NCI-H2196 treated with DMSO at 0.1 percent for 48 hours (cell line): ENCODE data around the gene SH3RF3.
"Not testable (repeated sequence)": the region's sequence is repeated elsewhere in the genome, so short reads cannot be mapped to it uniquely, and the experiment has no call there.

Experiments used
- DNase-seq: peaks from one replicate; lab custom pipeline; 2025; ENCODE audit not compliant: unreplicated experiment; lab: John Stamatoyannopoulos, UW

The SH3RF3 gene

DNA sequence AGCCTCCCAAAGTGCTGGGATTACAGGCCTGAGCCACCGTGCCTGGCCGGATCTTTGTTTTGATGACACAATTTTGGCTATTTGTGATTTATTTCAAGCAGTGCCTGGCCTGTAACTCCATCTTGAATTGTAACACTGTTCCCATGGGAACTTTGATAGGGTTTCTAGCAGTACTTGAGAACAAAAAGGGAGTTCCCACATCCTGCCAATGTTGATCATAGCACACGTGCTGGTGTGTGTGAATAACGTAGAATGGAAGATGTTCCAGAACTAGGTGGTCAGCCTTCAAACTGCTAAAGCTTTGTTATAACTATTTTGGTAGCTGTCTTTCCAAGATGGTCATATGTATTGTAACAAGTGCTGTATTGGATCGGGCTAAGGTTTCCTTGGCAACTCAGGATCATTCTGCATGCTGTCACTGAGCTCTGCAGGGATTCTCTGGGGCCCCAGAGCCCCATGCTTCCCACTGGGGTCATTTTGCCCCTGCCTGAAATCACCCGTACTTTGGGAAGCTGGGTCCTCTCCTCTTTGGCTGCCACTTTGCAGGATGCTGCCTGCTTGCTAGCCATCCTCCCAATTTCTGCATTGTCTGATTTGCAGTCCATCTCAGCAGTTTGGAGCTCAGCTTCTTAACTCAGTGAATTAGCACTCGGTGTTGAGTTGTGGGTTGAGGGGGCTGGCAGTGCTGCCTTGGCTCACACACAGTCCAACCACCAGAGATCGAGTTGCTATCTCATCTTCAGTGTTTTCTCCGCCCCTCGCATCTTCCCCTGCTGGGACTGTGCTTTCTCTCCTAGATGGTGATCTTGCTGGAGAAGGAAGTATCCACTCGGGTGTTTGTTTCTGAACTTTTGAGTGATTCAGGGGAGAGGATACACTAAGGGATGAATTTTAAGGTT, 26.8 kb downstream of the SH3RF3 start:
- DNase-seq, result no peak

DNA sequence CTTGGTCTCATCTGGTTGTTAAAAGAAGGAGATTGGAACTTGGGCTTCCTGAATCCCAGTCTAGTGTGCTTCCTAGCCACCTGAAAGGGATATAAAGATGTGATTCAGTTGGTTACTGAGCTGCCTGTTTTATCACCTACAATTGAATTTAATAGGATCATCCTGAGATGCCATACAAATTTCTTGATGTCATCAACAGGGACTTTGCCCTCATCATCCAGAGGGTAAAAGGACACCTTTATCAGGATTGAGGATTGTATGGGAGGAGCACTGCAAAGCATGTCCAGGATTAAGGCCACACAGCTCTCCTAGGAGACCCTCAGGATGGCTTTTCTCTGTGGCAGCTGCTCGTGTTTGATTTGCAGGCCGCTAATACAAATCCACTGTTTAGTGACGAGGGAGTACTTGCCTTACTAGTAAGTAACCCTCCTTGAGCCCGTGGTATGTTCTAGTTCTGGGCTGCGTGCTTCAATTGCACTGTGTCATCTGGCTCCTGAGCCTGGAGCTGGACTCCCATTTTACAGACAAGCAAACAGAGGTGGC, 28.6 kb downstream of the SH3RF3 start:
- DNase-seq, result no peak

DNA sequence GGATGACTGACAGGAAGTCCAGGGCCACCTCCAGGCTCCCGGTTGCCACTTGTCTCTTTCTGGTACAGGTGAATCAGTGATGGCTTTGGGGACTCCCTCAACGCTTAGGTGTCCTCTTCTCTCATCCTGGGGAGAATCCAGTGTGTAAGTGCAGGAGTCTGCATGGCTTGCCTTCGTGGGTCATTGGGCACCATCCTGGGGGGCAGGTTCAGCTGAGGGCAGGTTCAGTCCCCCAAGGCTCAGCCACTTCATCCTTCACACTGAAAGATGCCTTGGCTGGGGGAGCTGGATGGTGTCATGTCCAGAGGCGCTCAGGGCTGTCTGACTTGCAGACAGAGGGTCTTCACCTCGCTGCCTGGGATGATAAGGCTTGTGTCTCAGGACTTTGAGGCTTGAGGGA, 29.2 kb downstream of the SH3RF3 start:
- DNase-seq, result no peak

DNA sequence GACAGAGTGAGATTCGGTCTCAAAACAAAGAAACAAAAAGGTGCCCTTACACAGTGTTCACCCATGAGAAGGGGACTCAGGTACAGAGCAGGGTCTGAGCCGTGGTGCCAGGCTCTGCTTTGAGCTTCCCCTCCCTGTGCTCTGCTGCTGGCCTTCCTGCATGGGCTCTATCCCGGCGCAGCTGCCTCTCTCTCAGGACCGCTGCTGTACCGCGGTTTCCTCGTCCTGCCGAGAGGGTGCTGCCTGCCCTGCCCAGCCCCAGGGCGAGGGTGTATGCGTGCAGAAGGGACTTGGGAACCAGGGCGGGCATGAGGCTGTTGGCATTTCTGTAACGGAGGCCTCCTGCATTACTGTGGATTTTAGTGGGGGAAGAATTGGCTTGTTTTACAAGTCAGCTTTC, 30.1 kb downstream of the SH3RF3 start:
- DNase-seq, result no peak

DNA sequence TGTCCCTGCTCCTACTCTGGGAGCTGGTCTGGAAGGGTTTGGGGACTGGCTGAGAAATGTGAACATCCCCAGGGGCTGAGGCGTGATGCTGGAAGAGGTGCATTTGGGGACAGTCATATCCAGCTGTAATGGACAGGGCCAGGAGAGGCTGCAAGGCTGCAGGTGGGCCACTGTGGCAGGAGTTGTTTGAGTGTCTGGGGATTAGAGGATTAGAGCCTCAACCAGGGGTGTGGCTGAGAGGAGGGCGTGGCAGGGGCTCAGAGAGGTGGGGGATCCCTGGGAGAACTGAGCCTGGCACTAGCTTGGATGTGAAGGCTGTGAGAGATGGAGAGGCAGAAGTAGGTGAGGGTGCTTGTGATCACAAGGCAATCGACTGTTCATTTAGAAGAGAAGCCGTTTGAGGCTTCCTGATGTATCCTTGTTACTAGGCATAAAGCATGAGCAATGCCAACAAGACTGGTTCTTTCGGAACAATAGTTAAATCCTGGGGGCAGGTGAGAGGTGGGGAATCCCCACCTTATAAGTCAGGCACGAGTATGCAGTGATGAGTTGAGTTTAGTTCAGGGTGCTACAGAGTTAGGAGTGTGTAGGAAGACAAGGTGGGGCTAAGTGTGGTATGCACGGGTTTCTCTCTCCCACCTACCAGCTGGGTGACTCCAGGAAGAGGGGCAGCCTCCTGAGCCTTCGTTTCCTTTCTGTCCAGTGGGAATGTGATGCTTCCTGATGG, 31.9 kb downstream of the SH3RF3 start:
- no peak for DNase-seq

DNA sequence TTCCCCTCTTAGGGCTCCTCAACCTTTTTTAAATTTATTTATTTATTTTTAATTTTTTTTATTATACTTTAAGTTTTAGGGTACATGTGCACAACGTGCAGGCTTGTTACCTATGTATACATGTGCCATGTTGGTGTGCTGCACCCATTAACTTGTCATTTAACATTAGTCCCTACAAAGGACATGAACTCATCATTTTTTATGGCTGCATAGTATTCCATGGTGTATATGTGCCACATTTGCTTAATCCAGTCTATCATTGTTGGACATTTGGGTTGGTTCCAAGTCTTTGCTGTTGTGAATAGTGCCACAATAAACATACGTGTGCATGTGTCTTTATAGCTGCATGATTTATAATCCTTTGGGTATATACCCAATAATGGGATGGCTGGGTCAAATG, 33.4 kb downstream of the SH3RF3 start:
- DNase-seq, result not testable (repeated sequence)

DNA sequence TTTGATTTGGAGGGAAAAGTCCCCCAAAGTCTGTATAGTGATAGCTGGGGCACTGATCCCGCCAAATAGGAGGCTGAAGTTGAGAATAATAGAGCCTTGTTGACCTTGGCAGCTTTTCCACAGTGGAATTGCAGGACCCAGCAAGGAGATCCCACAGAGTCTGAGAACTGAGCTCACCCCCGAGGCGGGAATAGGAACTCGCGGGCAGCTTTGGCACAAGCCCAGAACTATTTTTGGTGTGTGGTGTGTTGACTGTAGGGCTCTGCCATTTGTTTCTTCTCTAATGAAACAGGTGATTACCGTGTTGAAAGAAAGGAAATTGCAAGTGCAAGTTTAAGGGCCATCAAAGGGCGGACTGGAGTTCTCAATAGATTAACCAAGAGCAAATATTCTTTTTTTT, 34.0 kb downstream of the SH3RF3 start:
- peak; percentile 59 for DNase-seq

DNA sequence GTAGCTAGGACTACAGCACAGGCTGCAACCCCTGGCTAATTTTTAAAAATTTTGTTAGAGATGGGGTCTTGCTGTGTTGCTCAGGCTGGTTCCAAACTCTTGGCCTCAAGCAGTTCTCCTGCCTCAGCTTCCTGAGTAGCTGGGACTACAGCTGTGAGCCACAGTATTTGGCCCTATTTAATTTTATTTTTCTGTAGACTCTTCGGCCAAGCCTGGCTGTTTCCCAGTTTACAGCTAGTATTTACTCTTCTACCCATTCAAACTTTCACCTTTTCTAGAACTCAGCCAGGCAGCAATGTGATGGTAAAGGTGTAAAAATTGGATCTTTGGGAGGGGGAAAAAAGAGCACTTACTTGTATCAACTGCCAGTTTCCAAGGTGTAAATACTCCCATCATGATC, 35.3 kb downstream of the SH3RF3 start:
- no peak for DNase-seq

DNA sequence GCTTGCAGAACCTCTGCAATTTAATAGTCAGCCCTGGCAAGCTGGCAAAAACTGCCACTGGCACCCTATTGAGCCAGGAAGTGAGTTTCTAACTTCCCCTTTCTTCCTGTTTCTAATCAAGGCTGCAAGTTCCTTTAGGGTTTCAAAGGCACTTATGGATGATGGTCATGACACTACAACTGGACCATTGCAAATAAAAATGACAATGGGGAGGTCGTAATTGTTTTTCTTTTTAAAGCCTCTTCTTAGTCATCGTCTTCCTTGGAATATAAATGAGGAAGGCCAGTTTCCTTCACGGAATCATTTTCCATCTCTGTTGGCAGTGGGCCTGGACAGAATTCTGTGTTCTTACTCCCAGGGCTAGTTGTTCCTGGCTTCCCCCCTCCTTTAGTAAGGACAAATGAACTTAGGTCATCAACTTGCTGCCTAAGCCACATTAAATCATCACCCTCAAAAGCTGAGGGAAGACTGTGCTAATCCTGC, 35.8 kb downstream of the SH3RF3 start:
- no peak for DNase-seq

DNA sequence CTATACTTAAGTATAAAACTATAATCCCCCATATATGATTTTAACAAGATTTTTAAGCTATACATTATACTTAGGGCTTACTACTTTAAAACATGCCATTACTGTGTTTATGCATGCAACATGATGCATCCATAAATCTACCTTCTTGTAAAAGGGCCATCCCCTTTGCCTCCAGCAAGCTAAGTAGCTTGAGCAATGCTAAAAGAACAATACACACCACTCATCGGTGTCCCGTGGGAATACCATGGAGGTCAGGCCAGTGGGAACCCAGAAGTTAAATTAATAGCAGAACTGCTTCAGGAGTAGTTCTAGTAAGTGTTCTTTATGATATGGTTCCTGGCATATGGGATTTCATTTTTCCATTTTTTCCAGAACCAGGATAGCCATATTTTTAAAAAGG, 37.8 kb downstream of the SH3RF3 start:
- no peak for DNase-seq

DNA sequence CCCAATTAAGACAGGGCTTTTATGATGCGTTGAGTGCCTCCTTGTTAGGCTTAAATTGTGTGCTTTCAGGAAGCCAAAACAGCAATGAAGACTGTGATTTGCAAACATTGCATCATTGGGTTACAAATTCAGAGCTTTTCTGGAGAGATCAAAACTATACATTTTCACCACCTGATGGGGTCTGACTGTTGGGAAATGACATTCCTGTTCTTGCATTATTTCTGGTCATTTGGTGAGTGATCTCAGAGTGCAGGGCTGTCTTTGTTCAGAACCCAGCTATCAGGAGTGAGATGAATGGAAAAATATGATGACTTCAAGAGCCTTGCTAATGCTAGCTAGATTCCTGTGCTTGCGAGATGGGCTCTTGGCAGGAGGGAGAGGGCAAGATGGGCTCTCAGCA, 39.1 kb downstream of the SH3RF3 start:
- DNase-seq, result no peak

DNA sequence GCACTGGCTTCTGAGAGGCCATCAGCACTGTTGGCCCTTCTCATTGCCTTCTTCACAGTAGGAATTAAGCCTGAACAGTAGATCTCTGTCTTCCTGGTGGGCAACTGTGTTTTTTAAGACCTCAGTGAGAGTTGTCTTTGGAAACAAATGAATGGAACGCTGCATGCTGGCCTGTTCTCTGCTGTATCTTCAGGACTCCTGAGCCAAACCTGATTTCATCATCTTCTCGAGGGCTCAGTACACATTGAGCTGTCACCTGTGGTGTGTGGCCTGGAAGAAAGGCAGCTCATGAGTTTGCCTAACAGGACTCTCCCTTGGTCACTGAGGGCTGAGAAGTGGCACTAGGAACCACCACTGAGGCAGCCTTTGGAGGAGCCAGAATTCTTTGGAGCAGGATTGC, 39.7 kb downstream of the SH3RF3 start:
- no peak for DNase-seq

DNA sequence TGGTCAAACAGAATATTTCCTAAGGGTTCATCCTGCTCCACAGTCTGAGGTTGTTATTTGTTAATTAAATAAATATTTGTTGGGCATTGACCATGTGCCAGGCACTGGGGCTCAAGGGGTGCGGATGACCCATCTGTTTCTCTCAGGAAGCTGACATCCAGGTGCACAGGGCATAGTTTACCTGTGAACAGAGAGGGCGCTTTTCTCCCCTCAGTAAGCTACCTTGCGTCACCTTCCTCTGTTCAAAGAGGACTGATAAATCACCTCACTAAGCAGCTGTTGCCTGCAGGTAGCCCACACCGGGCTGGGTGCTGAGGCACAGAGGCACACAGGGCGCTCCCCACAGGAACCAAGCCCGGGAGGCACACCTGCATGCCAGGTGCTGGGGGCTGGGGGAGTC, 41.6 kb downstream of the SH3RF3 start:
- peak; percentile 14 for DNase-seq

DNA sequence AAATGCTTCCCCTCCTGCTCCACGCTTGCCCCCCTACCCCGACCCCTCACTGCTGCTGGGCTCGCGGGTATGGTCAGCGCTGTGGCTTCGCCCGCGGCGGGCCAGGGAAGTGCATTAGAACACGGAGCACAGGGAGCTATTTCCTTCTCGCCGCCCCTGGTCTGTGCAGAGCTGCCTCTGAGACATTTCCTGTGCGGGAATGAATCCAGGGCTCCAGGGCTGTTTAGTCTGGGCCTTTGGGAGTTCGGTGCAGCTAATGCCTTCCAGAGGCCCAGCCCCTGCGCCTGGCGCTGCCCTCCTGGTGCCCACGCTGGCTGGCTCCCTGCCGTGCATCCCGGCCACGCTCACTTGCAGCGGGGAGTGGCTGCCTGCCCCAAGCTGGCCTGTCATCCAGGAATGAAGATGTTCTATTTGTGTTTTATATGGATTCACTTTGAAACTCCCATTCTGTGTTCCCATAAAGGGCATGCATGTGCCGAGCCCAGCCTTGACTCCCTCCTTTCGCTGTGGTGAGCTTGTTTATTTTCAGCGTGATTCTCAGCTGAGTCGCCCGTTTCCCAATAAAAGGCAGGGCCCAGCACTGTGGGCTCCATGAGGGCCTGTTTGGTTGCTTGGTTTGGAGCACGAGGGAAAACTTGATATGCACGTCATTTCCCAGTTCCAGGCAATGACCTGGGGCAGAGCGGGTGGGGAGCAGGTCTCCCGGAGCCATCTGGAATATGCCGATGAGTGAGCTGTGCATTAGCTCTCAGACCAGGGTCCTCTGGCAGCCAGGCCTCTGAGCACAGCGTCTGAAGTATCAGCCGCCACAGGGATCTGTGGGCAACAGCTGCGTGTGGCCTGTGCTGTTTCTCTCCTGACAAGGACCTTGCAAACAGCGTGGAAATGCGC, 42.7 kb downstream of the SH3RF3 start:
- no peak for DNase-seq

DNA sequence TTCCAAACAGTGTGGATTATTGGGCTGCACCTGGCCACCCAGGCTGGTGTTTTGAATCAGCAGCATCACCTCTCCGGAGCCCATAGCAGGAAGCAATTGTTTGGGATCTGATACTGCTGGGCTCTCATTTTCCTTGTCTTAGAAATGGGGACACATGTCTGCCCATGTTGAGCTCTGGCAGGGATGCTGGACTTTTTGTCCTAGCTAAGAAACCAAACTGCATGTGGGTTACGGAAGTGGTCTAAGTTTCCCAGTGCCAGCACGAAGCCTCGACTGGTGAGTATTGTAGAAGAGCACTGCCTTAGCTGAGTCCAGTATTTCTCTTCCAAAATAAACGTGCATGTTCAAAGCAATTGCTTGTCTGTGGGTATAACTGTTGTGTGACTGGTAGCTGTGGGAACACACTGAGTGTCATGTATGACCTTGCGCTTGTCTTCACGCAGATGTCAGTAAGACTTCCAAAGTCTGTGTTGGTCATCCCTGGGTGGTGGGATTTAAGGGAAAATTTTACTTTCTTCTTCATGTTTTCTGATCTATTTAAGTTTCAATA, 43.6 kb downstream of the SH3RF3 start:
- DNase-seq, result no peak

DNA sequence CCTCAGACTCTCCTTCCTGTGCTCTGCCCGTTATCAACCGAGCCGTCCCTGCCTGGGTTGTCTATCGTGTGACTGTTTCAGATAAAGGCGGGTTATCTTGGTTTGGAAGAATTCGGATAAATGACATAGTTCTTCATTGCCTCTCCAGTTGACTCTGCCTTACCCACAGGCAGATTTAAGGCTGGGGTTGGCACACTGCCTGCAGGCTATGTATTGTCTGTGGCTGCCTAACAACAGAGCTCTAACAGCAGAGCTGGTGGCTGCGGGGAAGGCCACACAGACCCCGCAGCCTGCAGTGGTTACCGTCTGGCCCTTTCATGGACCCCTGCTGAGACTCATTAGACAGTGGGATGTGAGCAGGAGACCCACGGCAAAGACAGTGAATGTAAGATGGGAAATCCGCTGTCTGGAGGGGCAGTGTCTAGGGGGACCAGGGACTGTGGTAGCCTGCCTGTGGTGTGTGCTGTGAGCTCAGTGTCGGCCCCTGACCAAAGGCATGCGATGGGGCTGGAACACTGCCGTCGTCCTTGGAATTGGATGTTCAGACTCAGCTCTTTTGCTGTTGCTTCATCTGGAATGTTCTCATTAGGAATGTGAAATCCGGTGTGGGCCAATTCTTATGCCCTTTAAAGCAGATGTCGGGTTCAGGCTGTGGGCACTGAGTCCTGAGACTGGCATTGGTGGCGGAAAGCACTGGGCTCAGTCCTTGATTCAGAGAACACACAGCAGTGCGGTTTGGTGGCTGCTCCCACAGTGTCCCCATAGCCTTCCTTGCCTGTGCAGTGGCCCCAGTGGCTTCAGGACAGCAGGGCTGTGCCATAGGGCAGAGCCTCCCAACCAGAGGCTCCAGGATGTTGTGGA, 44.5 kb downstream of the SH3RF3 start:
- no peak for DNase-seq

DNA sequence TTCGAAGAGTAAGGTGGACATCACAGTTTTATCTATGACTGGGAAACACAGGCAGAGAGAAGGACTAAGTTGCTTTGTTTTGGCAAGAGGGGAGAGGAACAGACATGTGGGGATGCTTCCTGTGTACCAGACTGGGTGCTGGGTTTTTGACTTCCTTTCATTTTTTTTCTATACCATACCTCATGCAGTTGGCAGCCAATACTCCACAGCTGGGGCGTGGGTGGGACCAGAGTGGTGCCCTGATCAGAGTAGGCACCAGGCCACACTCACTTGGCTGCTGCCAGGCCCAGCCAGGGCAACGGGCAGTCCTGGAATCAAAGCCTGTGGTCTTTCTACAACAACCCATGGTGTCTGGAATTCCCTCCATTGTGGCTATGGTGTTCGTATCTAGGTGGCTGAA, 45.2 kb downstream of the SH3RF3 start:
- no peak for DNase-seq

DNA sequence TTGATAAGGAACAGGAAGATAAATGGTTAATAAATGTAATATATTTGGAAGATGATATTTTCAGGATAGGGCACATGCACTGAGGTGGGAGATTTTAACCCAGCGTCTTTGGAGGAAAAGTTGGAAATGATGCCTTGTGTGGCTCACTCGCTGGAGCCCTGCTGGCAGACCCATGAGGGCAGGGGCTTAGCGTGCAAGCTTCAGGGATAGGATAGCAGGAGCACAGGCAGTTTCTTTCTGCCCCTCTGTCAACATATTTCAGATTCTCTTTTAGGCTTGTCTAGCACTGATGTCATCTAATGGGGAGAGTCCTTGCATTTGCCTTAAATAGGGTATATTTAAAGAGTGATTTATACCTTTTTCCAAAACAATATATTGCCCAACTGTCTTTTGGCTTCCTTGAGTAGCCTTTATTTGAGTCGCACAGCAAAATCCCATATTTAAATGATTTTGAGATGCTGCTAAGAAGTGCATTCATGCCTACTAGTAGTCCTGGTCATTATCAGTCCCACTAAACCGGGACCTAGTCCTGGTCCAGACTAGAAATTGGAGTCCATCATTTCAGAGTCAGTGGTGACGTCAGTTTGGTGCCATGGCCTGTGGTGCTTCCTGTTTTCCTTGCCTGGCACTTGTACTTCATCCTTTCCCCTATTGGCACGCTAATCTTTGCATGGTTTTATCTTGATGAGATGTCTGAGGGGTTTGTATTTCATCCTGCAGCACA, 45.8 kb downstream of the SH3RF3 start:
- DNase-seq, result no peak

DNA sequence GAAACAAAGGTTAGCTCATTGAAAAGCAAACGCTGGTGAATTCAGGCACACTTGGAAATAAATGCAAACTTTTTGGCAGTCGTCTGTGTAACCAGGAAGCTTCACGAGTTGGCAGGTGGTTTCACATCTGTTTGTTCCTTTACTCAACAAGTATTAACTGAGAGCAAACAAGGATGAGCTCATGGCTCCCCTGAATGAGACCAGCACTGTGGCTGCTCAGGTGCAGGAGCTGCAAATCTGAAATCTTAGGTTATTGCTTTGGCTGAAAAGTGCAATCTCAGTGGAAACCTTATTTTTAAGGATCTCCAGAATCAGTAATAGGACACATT, 46.3 kb downstream of the SH3RF3 start:
- DNase-seq, result peak; percentile 93
